ENCODE measurements around the gene ACTMAP. TPM values are rescaled to one million over a fixed set of nuclear protein-coding genes. Genes with fewer than 3 reads are reported as not detected.

ACTMAP gene
- total and polyA plus RNA-seq, 9 of the 15 experiments (the other 6 are each of a cell fraction or from before 2014, with no cell fraction given): 1.7 to 16.6 (median 4.9) TPM

DNA sequence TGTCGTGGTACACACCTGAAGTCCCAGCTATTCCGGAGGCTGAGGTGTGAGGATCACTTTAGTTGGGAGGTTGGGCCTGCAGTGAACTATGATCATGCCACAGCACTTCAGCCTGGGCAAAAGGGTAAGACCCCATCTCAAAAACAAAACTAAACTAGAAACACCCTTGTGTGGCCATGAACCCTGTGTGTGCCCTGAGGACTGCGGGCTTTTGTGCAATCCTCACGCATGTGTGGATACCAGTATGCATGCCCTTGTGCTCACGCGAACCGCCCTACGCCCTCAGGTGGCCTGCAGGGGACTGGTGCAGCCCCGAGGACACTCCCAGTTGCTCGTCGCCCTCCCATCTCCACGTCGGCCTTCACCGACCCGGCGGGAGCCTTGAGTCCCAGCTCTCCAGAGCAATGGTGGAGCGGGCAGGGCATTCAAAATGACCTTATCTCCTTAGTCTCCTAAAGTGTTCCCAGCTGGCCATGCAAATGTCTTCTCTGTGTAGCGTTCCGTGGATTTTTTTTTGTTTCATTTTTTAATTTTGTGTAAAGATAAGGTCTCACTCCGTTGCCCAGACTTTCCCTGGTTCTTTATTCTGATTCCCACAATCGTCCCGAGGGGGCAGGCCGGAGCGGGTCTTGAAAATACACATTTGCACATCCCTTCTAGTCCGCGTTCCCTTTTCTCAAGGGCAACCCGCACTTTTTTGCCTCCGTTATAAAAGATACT is 47.8 kb upstream of the ACTMAP start (continued):
- no peak for TF ChIP-seq BRF2 (IDR thresholded peaks at IDR 0.05; ENCODE audit: borderline replicate concordance, insufficient read depth, insufficient read length)
- peak; percentile 88 for TF ChIP-seq L3MBTL2 (IDR thresholded peaks at IDR 0.05)
- peak in 1 of 2 experiments; percentile 35; a peak in 1 of 3 replicates for TF ChIP-seq CBX3 (IDR thresholded peaks at IDR 0.05; ENCODE audit: borderline replicate concordance in 1 of 2, low read length in 2 of 2)
- TF ChIP-seq AFF1 (IDR thresholded peaks at IDR 0.05; ENCODE audit: low read depth in 1 of 2, partially characterized antibody in 2 of 2): peak; percentile 69 to 76
- TF ChIP-seq CBFA2T2 (conservative IDR thresholded peaks at IDR 0.05): no peak
- no peak for TF ChIP-seq SIX5 (IDR thresholded peaks at IDR 0.05; ENCODE audit: borderline replicate concordance in 1 of 2, insufficient read depth in 1 of 2, low read depth in 1 of 2, low read length in 2 of 2)
- 0 out of 2 replicates have a peak, but pooled peaks have one; percentile 69 for TF ChIP-seq NFATC3 (IDR thresholded peaks at IDR 0.05)
- TF ChIP-seq SMARCC2 (IDR thresholded peaks at IDR 0.05; ENCODE audit: low read depth): no peak
- TF ChIP-seq HDAC2 (IDR thresholded peaks at IDR 0.05): peak; percentile 78
- peak; percentile 60; the same call in 1 of the 2 replicates for TF ChIP-seq MIER1 (IDR thresholded peaks at IDR 0.05; ENCODE audit: low read depth)
- TF ChIP-seq DMBX1 (CRISPR knock-in tag; IDR thresholded peaks at IDR 0.05; ENCODE audit: borderline replicate concordance): no peak
- no peak for TF ChIP-seq TCF7L2 (IDR thresholded peaks at IDR 0.05; ENCODE audit: low read depth, low read length)
- TF ChIP-seq SMAD1 (IDR thresholded peaks at IDR 0.05; ENCODE audit: low read depth, low read length, partially characterized antibody): peak; percentile 34
- TF ChIP-seq POLR2G (IDR thresholded peaks at IDR 0.05; ENCODE audit: low read depth, low read length): peak; percentile 75
- TF ChIP-seq SETDB1 (IDR thresholded peaks at IDR 0.05; ENCODE audit: low read length): no peak
- no peak for TF ChIP-seq SIN3A (IDR thresholded peaks at IDR 0.05; ENCODE audit: borderline replicate concordance in 2 of 2, control insufficient read depth in 1 of 2, low read depth in 2 of 2, low read length in 2 of 2)
- TF ChIP-seq SMC3 (conservative IDR thresholded peaks at IDR 0.05; ENCODE audit: insufficient read depth, low read depth, low read length): 0 out of 2 replicates have a peak, but pooled peaks have one; percentile 12
- TF ChIP-seq ATF7 (IDR thresholded peaks at IDR 0.05): no peak
- no peak for TF ChIP-seq PTRF (tag; IDR thresholded peaks at IDR 0.05)

Measured in K562 (cell line).